SU-DHL-6 (cell line): Measurements from ENCODE around the gene MED8.

Experiments used
- CTCF ChIP-seq: fragments of 200-600 bp; sonication (generic); IDR thresholded peaks from one replicate; pipeline ENCODE4 v1.5.1; 2017; ENCODE audit warnings: antibody characterized with exemption, mild to moderate bottlenecking, low read length, moderate library complexity; ENCODE audit not compliant: insufficient read depth, poor library complexity, severe bottlenecking
- EZH2phosphoT487 ChIP-seq: fragments of 200-600 bp; sonication (generic), shearing (Covaris generic); conservative IDR thresholded peaks from 2 replicates; pipeline ENCODE4 v1.6.1; 2018; ENCODE audit warnings: mild to moderate bottlenecking, antibody characterized with exemption, low read length, moderate library complexity, mixed read lengths

- no peak for TF ChIP-seq CTCF
- TF ChIP-seq EZH2phosphoT487 = no peak
Measured at GRCh38 chr1:43352351-43352705, 37.3 kb downstream of the MED8 start.
